ENCODE results near the gene ZBTB20. TPM values are rescaled to one million over a fixed set of nuclear protein-coding genes. Genes with fewer than 3 reads are reported as not detected.

ZBTB20 gene
- total RNA-seq, 1 donor from 2014 or later: 8.7 TPM

DNA sequence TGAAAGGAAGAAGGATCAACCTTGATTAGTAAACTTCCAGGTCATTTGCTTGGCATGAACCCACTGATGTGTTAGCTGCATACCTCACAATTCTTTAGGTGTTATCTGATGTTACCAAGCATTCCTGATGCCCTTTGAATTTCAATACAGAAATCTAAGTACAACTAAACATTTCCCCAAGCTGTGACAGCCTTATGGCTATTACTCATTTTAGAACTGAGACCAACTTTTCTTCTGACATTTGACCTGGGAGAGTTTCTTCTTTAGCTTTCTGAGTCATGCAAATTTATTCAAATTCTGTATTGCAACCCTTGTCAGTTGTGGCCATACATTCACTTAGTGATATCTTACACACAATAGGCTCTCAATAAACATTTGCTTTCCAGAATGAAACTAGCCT is 729.0 kb downstream of the ZBTB20 start:
- DNase-seq (ENCODE audit: low read depth in 2 of 2): no peak

GRCh38 chr3:114417675-114418074 is 729.4 kb downstream of the ZBTB20 start:
- no peak for DNase-seq (ENCODE audit: low read depth in 2 of 2)

DNA sequence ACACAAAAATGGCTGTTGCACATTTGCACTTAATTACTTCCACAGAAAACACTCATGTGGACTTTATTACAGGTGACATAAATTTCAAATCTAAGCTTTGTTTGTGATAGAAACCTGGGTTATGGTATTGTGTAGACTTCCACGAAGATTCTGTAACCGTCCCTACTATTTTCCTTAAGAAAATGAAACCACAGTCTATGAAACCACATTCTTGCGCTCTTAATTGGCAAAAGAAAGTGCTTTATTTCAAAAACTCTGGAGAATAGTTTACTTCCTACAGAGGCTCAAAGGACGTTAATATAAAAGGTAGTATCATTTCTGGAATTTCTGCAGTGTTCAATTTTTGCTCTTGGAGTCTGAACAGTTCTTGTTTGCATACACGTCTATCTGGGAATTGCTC is 729.8 kb downstream of the ZBTB20 start:
- DNase-seq (ENCODE audit: low read depth in 2 of 2): no peak

- DNase-seq (ENCODE audit: low read depth in 2 of 2): peak in 1 of 2 donors; percentile 36
Observed at GRCh38 chr3:114411811-114412803, 735.0 kb downstream of the ZBTB20 start.

GRCh38 chr3:114411190-114411668 is 735.9 kb downstream of the ZBTB20 start:
- DNase-seq (ENCODE audit: low read depth in 2 of 2): peak; percentile 58 to 75

DNA sequence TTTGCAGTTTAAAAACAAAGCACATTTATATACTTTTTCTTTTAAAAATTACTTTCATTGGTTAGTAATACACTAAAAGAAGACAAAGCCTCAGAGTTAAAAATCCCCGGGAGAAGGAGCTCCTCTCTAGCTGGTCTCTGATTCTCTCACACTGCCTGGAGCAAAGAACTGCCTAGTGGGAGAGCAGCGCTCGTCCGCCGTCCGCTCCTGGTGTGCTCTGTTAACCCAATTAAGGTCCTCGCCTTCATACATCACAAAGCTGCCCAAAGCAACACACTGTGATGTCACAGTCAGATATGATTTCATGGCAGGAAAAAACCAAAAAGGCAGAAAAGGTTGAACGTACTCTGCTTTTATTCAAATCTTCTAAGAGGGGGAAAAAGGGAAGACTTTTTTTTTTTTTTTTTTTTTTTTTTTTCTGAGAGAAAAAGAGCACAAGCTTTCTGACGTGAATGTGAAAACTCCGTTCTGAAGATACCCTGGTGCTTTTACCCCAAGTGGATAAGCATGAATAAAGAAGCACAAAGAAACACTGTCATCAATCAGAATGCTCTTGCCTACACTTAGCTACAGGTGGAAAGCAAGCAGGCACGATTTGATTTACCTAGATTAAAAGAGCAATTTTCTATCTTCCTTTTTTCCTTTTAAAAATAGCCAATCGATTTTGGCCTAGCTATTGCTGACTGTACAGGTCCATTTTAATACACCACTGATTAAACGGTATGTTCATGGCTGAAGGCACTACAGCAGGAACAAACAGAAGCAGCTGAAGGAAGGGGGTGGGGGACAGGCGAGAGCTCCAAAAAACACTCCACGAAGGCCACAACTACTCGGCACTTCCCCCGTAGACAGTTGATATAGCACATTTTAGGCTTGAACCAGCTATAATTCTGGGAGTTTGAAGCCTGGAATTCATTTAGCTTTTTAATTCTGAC is 738.1 kb downstream of the ZBTB20 start:
- no peak for DNase-seq (ENCODE audit: low read depth in 2 of 2)

GRCh38 chr3:114406922-114407321 is 740.2 kb downstream of the ZBTB20 start:
- no peak for DNase-seq (ENCODE audit: low read depth in 2 of 2)

DNA sequence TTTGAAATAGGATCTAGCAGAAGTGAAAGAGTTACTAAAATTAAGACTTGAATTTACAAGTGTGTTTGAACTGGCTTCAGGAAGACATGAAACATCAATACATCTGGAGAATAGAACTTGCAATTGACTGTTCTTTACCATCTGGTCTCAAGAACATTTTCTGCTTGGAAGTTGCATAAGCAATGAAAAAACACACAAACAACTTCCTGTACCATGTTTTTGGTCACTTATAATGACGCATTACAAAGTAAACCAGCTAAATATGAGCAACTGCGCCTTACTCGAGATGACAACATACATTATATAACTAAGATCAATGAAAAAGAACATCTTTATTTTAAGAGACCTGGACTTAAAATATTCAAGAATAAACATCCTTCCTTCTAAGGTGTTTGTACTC is 740.8 kb downstream of the ZBTB20 start:
- DNase-seq (ENCODE audit: low read depth in 2 of 2): no peak

- no peak for DNase-seq (ENCODE audit: low read depth in 2 of 2)
Observed at GRCh38 chr3:114405202-114405990, 741.7 kb downstream of the ZBTB20 start.

DNA sequence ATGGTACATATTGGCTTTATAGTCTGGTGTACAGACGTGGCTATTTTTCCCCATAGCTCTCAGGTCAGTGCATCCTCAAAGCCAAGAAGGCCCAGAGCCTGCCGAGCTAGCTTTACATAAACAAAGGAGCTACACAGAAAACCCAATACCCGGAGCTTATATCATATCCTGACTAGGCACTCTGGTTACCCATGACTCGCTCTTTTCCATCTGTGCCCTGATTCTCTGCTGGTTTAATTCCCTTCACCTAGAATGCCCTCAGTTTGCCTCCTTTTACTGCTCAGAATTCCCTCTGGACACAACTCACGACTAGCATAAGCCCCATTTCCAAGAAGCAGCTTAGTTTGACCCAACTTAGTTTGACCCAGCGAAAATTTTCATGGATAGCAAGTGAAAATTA is 742.5 kb downstream of the ZBTB20 start:
- DNase-seq (ENCODE audit: low read depth in 2 of 2): peak in 1 of 2 donors; percentile 43

DNA sequence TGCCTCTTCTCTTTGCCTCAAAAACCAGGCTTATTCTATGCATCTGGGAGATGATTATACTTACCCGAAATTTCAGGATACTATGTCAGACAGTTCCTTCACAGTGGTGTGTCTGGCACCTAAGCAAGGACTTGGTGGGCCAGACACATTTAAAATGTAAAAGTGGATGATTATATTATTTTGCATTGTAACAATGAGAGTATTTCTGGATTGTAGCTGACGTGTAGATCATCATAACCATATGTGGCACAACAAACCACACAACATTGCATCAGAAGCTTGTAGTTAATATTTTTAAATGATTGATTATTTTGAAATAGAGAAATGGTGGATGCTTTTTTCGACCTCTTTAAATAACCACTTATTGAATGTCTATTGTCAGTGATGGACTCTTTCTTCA is 744.2 kb downstream of the ZBTB20 start:
- no peak for DNase-seq (ENCODE audit: low read depth in 2 of 2)

DNA sequence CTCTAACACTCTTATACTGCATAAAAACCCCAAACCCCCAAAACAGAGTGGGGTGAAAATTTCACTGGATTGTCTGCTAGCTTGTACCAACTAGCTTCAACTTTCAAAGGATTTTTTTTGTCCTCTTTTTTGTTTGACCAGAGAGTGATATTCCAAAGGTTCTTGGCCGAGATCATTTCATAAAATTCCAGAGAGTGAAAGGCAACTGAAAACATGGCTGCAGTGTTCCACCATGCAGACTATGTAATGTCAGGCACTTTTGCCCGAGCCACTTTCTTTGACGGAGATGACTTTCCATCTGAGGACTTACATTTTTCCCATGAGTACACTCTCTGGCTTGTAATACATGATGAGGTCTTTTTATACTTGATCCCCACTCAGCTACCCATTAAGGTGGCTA is 745.7 kb downstream of the ZBTB20 start:
- DNase-seq (ENCODE audit: low read depth in 2 of 2): no peak

DNA sequence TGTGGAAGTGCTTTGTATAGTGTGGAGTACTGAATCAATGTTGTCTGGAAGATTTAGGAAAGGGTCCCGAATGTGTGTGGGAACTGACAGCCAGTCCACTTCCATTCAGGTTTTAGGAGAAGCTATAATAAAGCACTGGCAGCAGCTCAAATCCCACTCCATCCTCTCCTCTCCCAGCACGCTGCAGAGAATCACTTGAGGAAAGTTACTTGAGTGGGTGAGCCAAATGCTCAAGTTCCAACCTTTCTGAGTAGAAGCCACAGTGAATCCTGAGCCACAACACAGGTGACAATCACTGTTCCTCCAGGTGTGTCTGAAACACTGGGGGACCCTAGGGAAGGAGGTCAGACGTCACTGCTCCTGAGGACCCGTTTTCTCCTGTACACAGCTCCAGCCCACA is 746.7 kb downstream of the ZBTB20 start:
- DNase-seq (ENCODE audit: low read depth in 2 of 2): no peak

DNA sequence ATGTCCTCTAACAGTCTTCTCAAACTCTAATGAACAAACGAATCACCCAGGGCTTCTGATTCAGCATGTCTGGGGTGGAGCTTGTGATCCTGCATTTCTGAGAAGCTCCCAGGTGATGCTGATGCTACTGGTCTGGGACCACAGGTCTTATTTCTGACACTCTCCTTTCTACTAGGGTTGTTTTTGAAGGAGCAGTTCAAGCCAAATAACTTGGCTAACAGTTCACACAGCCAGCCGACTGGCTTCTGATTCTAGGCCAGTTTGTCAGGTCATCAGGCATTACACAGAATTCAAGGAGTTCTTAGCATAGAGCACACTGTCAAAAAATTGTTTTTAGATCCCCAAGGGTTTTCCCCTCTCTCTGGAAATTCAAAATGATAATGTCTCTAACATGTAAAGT is 752.5 kb downstream of the ZBTB20 start:
- DNase-seq (ENCODE audit: low read depth in 2 of 2): no peak

- no peak for DNase-seq (ENCODE audit: low read depth in 2 of 2)
Observed at GRCh38 chr3:114393367-114394072, 753.6 kb downstream of the ZBTB20 start.

DNA sequence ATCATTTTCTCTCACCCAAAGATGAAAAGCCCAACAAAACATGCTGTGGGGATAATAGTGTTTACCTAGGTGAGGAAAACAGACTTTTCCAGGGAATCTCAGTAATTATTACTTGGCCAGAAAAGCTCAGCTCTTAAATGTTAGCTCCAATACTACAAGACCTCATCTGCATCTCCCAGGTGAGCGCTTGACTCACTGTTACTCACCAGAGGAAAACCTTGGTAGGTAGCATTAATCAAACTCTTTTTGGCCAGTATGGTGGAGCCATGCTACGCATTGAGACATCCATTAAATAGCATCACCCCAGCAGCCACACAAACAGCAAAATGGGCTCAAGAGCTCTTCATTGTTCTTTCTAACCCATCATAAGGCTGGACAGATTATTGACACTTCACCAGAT is 754.3 kb downstream of the ZBTB20 start:
- no peak for DNase-seq (ENCODE audit: low read depth in 2 of 2)

- DNase-seq (ENCODE audit: low read depth in 2 of 2): no peak
Observed at GRCh38 chr3:114389156-114389555, 757.9 kb downstream of the ZBTB20 start.

DNA sequence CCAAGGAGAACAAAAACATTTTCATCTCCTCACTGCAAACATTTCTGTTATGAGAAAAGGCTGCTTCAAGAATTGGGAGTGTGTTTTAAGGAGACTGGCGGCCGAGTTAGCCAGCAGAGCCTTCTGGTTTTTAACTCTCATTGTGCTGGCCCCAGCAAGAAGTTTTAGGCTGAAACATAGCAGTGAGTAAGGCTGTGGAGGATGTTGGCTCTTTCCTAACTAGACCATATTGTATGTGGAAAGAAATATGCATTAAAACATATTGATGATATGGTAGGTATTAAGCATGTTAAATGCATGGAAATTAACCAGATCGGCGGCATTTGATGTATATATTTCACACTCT is 762.6 kb downstream of the ZBTB20 start:
- DNase-seq (ENCODE audit: low read depth in 2 of 2): no peak

DNA sequence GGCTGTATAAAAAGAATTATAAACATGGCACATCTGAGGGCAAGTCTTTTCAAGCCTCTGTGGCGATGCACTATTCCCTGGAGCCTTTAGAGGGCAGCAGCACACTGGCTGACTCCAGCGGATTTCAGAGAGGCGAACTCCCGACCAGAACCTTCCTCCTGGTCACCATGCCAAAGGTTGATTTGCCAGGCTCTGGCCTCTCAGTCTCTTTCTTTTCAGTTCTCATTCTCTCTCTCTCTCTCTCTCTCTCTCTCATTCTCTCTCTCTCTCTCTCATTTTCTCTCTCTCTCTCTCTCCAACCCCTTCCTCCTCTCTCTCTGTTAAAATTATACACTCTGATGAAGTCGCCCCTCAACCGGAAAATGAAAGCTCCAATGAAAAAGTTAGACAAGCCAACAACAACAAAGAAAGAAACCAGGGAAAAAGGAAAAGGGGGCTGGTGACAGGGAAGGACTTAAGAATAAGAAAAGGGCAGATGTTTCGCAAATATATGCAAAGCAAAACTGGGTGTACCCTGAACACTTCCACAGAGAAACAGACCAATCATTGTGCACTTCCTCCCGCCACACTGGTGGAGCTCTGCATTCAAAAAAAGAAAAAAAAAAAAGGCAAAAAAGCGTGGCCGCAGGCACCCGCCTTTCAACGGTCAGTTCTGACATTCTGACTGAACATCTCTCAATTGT is 763.1 kb downstream of the ZBTB20 start:
- DNase-seq (ENCODE audit: low read depth in 2 of 2): peak; percentile 83 to 87

- no peak for DNase-seq (ENCODE audit: low read depth in 2 of 2)
Observed at GRCh38 chr3:114380233-114380651, 766.8 kb downstream of the ZBTB20 start.

All from dermis microvascular lymphatic vessel endothelial cell (primary cell).